IPS-18c (cell line): ENCODE measurements around the gene BTNL9.
A peak's percentile ranks its signal among the peaks of the same experiment; 100 is the strongest.
"Not testable (repeated sequence)": the region's sequence is repeated elsewhere in the genome, so short reads cannot be mapped to it uniquely, and the experiment has no call there.

ENCODE experiments used
- H3K4me3 ChIP-seq: 2 replicates; pipeline ENCODE4 v1.7.0; 2013; ENCODE audit warnings: low read depth, mild to moderate bottlenecking, low read length, moderate library complexity; ENCODE audit not compliant: insufficient read depth
- H3K9me3 ChIP-seq: one replicate; pipeline ENCODE4 v1.6.1; 2013; ENCODE audit warnings: mild to moderate bottlenecking, low read length, moderate library complexity; ENCODE audit not compliant: control insufficient read depth, insufficient read depth

Gene BTNL9

GRCh38 chr5:181039471-181039870 is 595 bp upstream of the BTNL9 start:
- H3K4me3 ChIP-seq, result no peak overlapping the region
- H3K9me3 ChIP-seq, result no peaks in the 10 kb centered on the region

- H3K9me3 ChIP-seq, result no peaks in the 10 kb centered on the region
- H3K4me3 ChIP-seq, result no peak overlapping the region
Measured at GRCh38 chr5:181040631-181040945, 522 bp downstream of the BTNL9 start.

- Histone ChIP-seq H3K4me3 (no peak overlapping the region), H3K9me3 (no peaks in the 10 kb centered on the region)
Measured at GRCh38 chr5:181041043-181041442, 977 bp downstream of the BTNL9 start.

GRCh38 chr5:181042036-181042713 is 2.1 kb downstream of the BTNL9 start:
- Histone ChIP-seq H3K9me3 (no peaks in the 10 kb centered on the region), H3K4me3 (no peak overlapping the region)

- H3K9me3 ChIP-seq, result no peaks in the 10 kb centered on the region
- H3K4me3 ChIP-seq, result no peak overlapping the region
Measured at GRCh38 chr5:181042722-181043121, 2.7 kb downstream of the BTNL9 start.

- Histone ChIP-seq H3K9me3 (no peaks in the 10 kb centered on the region), H3K4me3 (no peak overlapping the region)
Measured at GRCh38 chr5:181043285-181044092, 3.4 kb downstream of the BTNL9 start.

GRCh38 chr5:181044093-181044599 is 4.1 kb downstream of the BTNL9 start:
- Histone ChIP-seq H3K4me3 (no peak overlapping the region), H3K9me3 (no peaks in the 10 kb centered on the region)

- H3K4me3 ChIP-seq, result no peak overlapping the region
- no peaks in the 10 kb centered on the region for H3K9me3 ChIP-seq
Measured at GRCh38 chr5:181044662-181045305, 4.7 kb downstream of the BTNL9 start.

- Histone ChIP-seq H3K9me3 (no peaks in the 10 kb centered on the region), H3K4me3 (no peak overlapping the region)
Measured at GRCh38 chr5:181045316-181045715, 5.2 kb downstream of the BTNL9 start.

- H3K9me3 ChIP-seq, H3K4me3 ChIP-seq: not testable (repeated sequence)
Measured at GRCh38 chr5:181045857-181046256, 5.8 kb downstream of the BTNL9 start.

- H3K9me3 ChIP-seq, result no peaks in the 10 kb centered on the region
- no peak overlapping the region for H3K4me3 ChIP-seq
Measured at GRCh38 chr5:181047288-181047687, 7.2 kb downstream of the BTNL9 start.

- H3K9me3 ChIP-seq, result no peaks in the 10 kb centered on the region
- no peak overlapping the region for H3K4me3 ChIP-seq
Measured at GRCh38 chr5:181047921-181048320, 7.9 kb downstream of the BTNL9 start.

- no peak overlapping the region for H3K4me3 ChIP-seq
- no peaks in the 10 kb centered on the region for H3K9me3 ChIP-seq
Measured at GRCh38 chr5:181050016-181050415, 9.9 kb downstream of the BTNL9 start.

GRCh38 chr5:181051841-181052671 is 12.0 kb downstream of the BTNL9 start:
- H3K4me3 ChIP-seq, result peak overlapping the region; percentile 50
- H3K9me3 ChIP-seq, result no peaks in the 10 kb centered on the region

GRCh38 chr5:181052672-181053487 is 12.8 kb downstream of the BTNL9 start:
- Histone ChIP-seq H3K9me3 (no peaks in the 10 kb centered on the region), H3K4me3 (peak overlapping the region; percentile 72)

- Histone ChIP-seq H3K9me3 (no peaks in the 10 kb centered on the region), H3K4me3 (peak overlapping the region; percentile 72)
Measured at GRCh38 chr5:181053488-181054121, 13.5 kb downstream of the BTNL9 start.
